GM19238 (cell line): ENCODE measurements around the gene ZNF567.
A peak's percentile ranks its signal among the peaks of the same experiment; 100 is the strongest.
"Not testable (repeated sequence)": the region's sequence is repeated elsewhere in the genome, so short reads cannot be mapped to it uniquely, and the experiment has no call there.

ENCODE experiments used
- DNase-seq: peaks from one replicate; pipeline ENCODE4 v3.0.0; 2011; ENCODE audit warnings: low spot score; ENCODE audit not compliant: insufficient read length

ZNF567 gene

DNA sequence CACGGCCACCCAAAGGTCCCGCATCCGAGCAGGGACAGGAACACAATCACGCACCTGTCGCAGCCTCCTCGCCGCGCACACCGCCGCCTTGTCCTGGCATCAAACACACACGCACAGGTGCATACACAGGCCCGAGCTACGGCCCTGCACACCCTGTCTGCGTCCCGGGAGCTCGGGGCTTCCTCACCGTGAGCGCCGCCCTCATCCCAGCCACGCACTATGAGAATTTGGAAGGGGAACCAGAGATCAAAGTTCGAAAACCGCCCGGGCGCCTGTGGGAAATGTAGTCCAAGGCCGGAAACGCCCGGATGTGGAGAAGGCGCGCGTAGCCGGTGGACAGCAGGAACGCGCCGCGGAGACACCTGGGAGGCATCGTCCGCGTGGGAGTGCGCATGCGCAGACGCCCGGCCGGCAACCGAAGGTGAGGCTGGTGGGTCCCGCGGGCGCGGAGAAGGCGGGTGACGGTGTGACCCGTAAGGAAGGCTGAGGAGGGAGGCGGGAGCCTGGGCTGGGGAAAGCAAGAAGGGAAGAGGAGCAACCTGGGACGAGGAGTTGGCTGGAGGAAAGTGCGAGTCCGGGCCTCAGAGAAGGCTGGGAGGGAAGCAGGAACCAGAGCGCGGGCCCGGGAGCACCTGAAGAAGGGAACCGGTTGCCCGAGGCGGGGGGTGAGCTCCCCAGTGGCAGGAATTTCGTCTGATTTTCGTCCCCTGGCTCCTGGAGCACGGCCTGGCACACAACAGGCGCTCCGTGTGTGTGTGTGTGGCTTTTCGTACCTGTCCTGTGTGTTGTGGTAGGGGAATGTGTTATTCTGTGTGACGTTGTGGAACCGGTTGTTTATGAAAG is at the start of gene ZNF567:
Gene ZNF567, plus strand, starts transcription at position 399 of the 843 bp plus-strand sequence. CDS start 7,256 bp downstream, outside the sequence.
- DNase-seq = peak; percentile 94

DNA sequence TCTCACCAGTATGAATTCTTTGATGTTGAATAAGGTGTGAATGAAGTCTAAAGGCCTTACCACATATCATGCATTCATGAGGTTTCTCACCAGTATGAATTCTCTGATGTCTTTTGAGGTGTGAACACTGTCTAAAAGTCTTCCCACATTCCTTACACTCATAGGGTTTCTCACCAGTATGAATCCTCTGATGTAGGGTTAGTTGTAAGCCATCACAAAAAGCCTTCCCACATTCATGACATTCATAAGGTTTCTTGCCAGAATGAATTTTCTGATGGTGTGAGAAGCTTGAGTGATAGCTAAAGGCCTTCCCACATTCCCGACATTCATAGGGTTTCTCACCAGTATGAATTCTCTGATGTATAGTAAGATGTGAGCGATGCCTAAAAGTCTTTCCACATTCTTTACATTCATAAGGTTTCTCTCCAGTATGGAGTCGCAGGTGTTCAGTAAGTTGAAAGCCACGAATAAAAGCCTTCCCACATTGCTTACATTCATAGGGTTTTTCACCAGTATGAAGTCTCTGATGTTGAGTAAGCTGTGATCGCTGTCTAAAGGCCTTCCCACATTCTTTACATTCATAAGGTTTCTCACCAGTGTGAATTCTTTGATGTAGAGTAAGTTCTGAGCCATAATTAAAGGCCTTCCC is 48.4 kb upstream of the ZNF567 start:
- no peak for DNase-seq

DNA sequence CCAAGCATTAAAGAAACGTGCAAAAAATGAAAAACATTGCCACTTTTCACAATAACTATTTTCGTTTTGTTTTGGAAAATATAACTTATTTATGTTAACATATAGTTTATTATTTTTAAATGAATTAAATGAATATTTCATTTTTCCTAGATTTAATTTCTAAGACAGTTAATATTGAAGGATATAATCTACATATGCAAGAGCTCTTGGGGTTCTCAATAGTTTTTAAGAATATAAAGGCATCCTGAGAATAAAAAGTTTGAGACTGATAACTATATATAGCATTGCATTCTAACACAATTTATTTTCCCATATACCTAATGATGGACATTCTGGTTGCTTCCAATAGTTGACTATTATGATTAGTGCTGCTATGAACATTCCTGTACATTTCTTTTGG is 40.7 kb upstream of the ZNF567 start:
- no peak for DNase-seq

DNA sequence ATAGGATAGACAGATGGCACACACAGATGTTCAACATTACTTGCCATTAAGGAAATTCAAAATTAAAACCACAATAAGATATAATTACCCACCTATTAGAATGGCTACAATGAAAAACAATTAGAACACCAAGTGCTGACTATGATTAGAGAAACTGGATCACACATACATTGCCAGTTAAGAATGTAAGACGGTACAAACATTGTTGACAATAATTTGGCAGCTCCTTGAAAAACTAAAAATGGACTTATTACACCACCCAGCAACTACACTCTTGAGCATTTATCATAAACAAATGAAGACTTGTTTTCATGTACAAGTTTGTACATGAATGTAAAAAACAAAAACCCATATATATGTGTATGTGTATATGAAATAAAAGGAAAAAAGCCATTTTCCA is 34.5 kb upstream of the ZNF567 start:
- no peak for DNase-seq

DNA sequence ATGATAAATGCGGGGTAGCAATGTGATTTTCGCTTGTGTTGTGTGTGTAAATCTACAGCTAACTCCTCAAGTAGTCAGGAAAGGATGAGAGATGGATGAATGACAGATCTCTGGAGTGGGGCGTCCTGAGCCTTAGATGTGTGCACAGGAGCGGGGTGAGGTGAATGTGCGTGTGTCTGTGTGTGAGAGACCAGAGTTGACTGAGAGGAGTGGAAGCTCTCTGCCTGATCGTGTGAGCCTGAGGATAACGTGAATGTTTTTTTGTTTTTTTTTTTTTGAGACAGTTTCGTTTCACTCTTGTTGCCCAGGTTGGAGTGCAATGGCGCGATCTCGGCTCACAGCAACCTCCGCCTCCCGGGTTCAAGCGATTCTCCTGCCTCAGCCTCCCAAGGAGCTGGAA is 21.6 kb upstream of the ZNF567 start:
- DNase-seq = no peak

DNA sequence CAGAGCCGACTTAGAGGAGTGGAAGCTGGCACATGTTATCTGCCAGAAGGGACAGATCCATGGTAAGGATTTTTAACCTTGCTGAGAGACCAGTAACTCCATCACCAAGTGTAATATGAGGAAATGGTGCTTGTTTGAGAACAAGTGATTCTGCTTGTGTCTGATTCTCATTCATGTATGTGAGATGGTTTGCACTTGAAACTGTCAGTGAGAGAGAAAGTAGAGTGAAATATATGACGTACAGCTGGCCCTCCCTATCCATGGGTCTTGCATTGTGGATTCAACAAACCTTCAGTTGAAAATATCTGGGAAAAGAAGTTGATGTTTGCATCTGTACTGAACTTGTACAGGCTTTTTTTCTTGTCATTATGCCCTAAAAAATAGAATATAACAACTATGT is 18.8 kb upstream of the ZNF567 start:
- DNase-seq = no peak

DNA sequence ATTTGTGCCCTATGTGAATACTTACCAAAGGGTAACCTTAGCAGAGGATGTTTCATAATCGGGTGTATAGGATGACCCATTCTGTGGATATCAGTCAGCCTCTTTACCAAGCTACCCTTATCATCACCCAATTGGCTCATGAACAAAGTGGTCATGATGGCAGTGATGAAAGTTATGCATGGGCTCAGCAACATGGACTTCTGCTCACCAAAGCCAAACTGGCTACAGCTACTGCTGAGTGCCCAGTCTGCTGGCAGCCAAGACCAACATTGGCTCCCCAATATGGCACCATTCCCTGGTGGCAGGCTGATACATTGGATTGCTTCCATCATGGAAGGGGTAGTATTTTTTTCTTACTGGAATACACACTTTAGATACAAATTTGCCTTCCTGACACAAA is 15.0 kb upstream of the ZNF567 start:
- DNase-seq = no peak

DNA sequence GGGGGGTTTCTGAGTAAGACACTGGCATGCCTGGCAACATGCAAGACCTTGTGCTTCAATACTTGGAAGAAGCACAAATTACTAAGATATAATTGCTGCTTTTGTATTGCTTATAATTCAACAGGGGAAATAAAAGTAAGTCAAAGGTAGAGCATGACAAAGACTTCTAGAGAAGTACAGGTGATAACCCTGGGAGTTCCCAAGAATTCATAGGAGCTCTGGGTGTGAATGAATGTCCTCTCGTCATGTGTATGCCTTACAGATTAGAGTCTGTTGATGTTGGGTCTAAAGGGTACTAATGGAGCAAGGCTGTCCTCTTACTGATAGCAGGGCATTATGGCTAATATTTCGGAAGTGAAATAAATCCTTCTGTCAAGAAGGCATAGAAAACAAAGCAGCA is 13.2 kb upstream of the ZNF567 start:
- no peak for DNase-seq

DNA sequence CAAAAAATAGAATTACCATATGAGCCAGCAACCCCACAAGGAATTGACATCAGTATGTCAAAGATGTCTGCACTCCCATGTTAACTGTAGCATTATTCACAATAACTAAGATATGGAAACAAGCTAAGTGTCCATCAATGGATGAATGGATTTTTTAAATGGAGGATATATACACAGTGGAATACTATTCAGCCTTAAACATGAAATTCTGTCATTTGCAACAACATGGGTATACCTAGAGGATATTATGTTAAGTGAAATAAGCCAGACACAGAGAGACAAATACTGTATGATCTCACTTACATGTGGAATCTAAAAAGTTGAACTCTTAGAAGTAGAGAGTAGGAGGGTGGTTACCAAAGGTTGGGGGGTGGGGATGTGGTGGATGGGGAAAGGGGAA is 8.0 kb upstream of the ZNF567 start:
- DNase-seq = no peak

DNA sequence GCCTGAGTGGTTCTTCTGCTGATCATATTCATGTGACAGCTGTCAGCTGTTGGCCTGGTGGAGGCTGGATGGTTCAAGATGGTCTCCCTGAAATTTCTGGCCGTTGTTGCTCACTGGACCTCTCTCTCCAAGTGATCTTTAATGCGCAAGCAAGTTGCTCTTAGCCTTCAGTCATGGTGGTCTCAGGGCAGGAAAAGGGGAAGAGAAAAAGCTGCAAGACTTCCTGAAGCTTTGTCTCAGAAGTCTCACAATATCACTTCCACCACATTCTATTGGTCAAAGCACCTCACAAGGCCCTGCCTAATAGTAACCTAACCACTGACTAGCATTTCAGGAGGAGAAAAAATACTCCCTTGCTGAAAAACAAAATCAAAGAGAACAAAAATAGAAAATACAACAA is 1.6 kb upstream of the ZNF567 start:
- no peak for DNase-seq

DNA sequence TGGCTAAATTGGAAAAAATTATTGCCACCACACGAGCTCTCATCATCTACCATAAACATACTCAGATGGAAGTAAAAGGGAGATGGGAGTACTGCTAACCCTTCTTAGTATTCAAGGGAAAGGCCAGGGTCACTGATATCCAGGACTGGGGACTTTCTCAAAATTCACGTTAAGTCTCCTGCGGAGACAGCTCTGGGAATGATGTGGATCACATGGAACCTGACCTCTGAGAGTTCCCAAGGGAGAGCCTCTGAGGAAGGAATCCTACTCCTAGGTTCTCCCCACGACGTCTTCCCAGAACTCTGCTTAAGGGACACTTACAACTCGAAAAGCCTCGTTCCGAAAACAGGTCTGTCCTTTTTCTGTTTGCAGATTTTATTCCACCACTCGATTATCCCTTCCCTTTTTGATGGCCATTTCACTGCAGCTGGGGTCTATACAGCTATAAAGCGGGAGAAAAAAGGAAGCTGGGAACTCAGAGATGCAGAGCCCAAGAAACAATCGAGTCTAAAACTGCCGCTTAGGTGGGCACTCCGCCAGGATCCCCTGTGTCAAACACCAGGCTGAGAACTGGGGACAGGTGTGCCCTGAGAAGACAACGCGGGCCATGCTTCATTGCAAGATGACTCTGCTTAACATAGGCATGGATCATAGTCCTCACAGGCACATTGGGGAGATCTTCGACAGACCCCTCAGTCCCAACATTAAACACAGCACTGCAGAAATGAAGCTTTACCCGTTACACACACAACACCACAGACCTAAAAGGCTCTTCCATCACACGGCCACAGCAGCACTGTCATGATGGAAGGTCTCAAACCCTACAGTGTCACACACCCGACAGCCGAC is 823 bp upstream of the ZNF567 start:
- DNase-seq = no peak

DNA sequence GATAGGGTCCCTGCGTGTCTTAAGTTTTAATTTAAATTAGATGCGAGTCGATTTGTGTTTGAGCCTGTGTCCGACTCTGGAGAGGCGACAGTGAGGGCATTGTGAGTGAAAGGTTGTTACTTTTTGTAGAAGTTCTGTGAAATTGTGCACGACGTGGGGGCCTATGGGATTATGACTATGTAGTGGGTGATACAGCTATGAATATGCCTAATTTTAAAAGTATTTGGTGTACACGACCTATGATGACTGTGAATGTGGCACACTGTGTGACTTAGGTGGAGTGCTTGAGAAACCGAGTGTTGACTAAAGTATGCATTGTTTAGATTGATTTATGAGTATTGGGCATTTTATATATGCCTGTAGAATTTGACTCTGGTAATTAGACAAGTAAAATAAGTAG is 646 bp downstream of the ZNF567 start:
- no peak for DNase-seq

DNA sequence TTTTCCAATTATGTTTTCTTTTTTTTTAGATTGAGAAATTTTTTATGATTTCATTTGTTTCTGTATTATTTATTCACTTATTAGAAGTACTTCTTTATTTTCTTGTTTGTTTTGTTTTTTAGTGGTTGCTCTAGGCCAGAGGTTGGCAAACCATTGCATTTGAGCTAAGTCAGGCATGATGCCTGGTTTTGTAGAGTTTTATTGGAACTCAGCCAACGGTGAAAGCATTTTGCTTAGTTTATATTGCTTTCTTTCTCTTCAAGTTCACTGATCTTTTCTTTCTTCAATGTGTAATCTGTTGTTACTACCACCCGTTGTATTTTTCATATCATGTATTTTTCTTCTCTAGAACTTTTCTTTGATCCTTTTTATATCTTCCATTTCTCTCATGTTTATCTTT is 19.7 kb downstream of the ZNF567 start:
- DNase-seq = no peak

DNA sequence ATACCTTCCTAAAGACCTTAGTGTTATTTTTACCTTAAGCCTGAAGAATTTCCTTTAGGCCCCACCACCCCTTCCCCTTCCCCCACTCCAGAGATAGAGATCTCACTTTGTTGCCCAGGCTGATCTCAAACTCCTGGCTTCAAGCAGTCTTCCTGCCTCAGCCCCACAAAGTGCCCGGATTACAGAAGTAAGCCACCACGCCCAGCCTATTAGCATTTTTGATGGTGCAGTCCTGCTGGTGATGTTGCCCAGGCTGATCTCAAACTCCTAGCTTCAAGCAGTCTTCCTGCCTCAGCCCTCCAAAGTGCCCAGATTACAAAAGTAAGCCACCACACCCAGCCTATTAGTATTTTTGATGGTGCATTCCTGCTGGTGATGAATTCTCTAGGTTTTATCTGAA is 22.0 kb downstream of the ZNF567 start:
- no peak for DNase-seq

DNA sequence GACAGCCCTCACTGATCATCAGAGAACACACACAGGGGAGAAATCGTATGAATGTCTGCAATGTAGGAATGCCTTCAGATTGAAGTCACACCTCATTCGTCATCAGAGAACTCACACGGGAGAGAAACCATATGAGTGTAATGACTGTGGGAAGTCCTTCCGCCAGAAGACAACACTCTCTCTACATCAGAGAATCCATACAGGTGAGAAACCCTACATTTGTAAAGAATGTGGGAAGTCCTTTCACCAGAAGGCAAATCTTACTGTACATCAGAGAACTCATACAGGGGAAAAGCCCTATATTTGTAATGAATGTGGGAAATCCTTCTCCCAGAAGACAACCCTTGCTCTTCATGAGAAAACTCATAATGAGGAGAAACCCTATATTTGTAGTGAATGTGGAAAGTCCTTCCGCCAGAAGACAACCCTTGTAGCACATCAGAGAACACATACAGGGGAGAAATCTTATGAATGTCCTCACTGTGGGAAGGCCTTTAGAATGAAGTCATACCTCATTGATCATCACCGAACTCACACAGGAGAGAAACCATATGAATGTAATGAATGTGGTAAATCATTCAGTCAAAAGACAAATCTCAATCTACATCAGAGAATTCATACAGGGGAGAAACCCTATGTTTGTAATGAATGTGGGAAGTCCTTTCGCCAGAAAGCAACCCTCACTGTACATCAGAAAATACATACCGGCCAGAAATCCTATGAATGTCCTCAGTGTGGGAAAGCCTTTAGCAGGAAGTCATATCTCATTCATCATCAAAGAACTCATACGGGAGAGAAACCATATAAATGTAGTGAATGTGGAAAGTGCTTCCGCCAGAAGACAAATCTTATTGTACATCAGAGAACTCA is 32.5 kb downstream of the ZNF567 start:
- no peak for DNase-seq

DNA sequence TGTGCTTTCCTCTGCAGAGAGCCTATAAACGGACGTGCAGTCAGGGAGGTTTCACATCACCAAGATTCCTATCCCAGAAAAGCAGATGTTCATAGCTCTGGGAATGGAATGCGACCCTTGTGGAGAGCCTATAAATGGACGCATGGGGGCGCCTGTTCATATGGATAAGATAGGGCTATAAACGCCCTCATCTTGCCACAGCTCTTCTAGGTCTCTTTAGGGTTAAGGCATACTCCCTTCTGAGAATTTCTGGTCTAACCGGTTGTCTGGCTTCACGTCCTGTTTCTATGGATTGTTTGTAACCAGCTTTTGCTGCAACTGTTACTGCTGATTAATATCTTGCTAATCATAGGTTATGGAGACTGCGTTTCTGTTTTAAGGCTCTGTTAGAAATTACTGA is 48.8 kb downstream of the ZNF567 start:
- DNase-seq = not testable (repeated sequence)

DNA sequence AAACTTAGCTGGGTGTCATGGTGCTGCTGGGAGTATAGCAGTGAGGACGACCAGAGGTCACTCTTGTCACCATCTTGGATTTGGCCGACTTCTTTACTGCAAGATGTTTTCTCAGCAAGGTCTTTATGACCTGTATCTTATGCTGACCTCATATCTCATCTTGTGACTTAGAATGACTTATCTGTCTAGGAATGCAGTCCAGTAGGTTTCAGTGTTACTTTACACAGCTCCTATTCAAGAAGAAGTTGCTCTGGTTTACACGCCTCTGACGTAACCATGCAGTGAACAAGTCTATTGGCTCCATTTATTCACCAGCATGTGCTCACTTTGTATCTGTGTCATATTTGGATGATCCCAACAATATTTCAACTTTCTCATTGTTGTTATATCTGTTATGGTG is 58.5 kb downstream of the ZNF567 start:
- DNase-seq = no peak

DNA sequence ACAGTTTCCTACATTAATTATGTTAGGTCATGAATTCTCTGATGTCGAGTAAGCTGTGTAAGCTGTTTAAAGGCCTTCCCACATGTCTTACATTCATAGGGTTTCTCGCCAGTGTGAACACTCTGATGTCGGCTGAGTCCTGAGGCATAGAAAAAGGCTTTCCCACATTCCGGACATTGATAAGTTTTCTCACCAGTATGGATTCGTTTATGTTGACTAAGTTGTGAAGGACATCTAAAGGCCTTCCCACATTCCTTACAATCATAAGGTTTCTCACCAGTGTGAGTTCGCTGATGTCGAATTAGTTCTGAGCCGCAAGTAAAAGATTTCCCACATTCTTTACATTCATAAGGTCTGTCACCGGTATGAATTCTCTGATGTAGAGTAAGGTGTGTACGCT is 60.3 kb downstream of the ZNF567 start:
- DNase-seq = no peak

DNA sequence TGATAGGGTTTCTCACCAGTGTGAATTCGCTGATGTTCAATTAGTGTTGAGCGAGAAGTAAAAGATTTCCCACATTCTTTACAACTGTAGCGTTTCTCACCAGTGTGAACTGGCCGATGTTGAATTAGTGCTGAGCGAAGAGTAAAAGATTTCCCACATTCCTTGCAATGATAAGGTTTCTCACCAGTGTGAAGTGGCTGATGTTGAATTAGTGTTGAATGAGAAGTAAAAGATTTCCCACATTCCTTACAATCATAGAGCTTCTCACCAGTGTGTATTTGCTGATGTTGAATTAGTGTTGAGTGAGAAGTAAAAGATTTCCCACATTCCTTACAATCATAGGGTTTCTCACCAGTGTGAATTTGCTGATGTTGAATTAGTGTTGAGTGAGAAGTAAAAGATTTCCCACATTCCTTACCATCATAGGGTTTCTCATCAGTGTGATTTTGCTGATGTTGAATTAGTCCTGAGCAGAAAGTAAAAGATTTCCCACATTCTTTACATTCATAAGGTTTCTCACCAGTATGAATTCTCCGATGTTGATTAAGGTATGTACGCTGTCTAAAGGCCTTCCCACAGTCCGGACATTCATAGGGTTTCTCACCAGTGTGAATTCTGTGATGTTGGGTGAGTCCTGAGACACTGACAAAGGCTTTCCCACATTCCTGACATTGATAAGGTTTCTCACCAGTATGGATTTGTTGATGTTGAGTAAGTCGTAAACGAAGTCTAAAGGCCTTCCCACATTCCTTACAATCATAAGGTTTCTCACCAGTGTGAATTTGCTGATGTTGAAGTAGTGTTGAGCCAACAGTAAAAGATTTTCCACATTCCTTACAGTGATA is 61.2 kb downstream of the ZNF567 start:
- DNase-seq = no peak

DNA sequence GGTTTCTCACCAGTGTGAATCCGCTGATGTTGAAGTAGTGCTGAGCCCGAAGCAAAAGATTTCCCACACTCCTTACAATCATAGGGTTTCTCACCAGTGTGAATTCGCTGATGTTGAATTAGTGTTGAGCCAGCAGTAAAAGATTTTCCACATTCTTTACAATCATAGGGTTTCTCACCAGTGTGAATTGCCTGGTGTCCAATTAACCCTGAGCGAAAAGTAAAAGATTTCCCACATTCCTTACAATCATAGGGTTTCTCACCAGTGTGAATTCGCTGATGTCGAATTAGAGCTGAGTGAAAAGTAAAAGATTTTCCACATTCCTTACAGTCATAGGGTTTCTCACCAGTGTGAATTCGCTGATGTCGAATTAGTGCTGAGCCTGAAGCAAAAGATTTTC is 62.2 kb downstream of the ZNF567 start:
- DNase-seq = not testable (repeated sequence)
